ENCODE data around the gene TMEM35A. TPM values are rescaled to one million over a fixed set of nuclear protein-coding genes. Genes with fewer than 3 reads are reported as not detected.

TMEM35A gene
- total and polyA plus RNA-seq, 9 of the 15 experiments (the other 6 are each of a cell fraction or from before 2014, with no cell fraction given), result not detected

- H3K4me3 ChIP-seq, result no peak overlapping the region
- ATAC-seq, result no peak; the same call in 1 of the 3 replicates
- peaks cover 0 to 11% of the 10 kb centered on the region in 2 experiments; a peak in 2 of 5 replicates for H3K27me3 ChIP-seq (ENCODE audit: control insufficient read depth in 2 of 2, insufficient read depth in 2 of 2, low read length in 2 of 2)
- no peaks in the 10 kb centered on the region for H3K36me3 ChIP-seq (ENCODE audit: control insufficient read depth, insufficient read depth, low read length)
- FAIRE-seq, result no peak
- BruUV-seq (replicated peaks), result no TSS peak
- CTCF ChIA-PET (ENCODE audit: low intra/inter-chr PET ratio), result no interaction called here
- no peak overlapping the region for H3K27ac ChIP-seq (ENCODE audit: extremely low read depth, low read depth, low read length)
- no peaks in the 10 kb centered on the region for H3K9me3 ChIP-seq (replicated peaks; ENCODE audit: control insufficient read depth, insufficient read depth, low read depth, low read length)
- in situ Hi-C loops (cut with MboI) (no loop called here), intact Hi-C loops (cut with micrococcal nuclease) (no loop called here)
- H4K20me1 ChIP-seq (replicated peaks; ENCODE audit: control insufficient read depth, insufficient read depth, low read length), result no peaks in the 10 kb centered on the region
- no peak overlapping the region for H3K4me2 ChIP-seq (ENCODE audit: insufficient read depth, low read length)
- no peaks in the 10 kb centered on the region; a peak in 1 of 5 replicates for H3K4me1 ChIP-seq (replicated peaks in 1 of 2; ENCODE audit: control insufficient read depth in 2 of 2, insufficient read depth in 2 of 2, low read length in 2 of 2)
- 14% methylated on average over 5 of the region's 8 CpGs for WGBS (ENCODE audit: insufficient coverage, low coverage, missing lambda C conversion rate)
- no peak overlapping the region for H3K9ac ChIP-seq (ENCODE audit: insufficient read depth in 1 of 2, low read depth in 2 of 2, low read length in 2 of 2)
- no peak for TF ChIP-seq POLR3A (IDR thresholded peaks at IDR 0.05; ENCODE audit: borderline replicate concordance, extremely low read depth, insufficient read depth, insufficient read length)
- 0 out of 2 replicates have a peak, but pooled peaks have one; percentile 13 for TF ChIP-seq C11orf30 (IDR thresholded peaks at IDR 0.05; ENCODE audit: low read depth)
- POLR2A ChIA-PET, result interaction anchor here (0.6 kb wide), 2 partner anchors 16 to 79 kb away, joined by 3 to 4 read pairs; no protein-coding TSS in a partner anchor
- no peaks in the 10 kb centered on the region for H3K79me2 ChIP-seq (ENCODE audit: control insufficient read depth, insufficient read depth, low read length)
- no peak overlapping the region for H2AFZ ChIP-seq (ENCODE audit: low read depth, low read length)
- DNase-seq (ENCODE audit: extremely low read depth in 1 of 4, low spot score in 3 of 4), result no peak
- H3K9me1 ChIP-seq (ENCODE audit: control insufficient read depth, insufficient read depth, low read length), result no peaks in the 10 kb centered on the region
Observed at GRCh38 chrX:101079736-101080270, 1.1 kb downstream of the TMEM35A start.

GRCh38 chrX:101080326-101081124, 1.8 kb downstream of the TMEM35A start:
- H2AFZ ChIP-seq (ENCODE audit: low read depth, low read length), result no peak overlapping the region
- no peak for DNase-seq (ENCODE audit: extremely low read depth in 1 of 4, low spot score in 3 of 4)
- TF ChIP-seq ZNF184 (CRISPR knock-in tag; IDR thresholded peaks at IDR 0.05) (no peak), ZHX1 (conservative IDR thresholded peaks at IDR 0.05; ENCODE audit: low read length) (no peak), GTF2B (IDR thresholded peaks at IDR 0.05; ENCODE audit: extremely low read depth, insufficient read length) (no peak), ZNF253 (CRISPR knock-in tag; conservative IDR thresholded peaks at IDR 0.05) (no peak)
- no peak for FAIRE-seq
- no peak for ATAC-seq
- H3K27me3 ChIP-seq (ENCODE audit: control insufficient read depth in 2 of 2, insufficient read depth in 2 of 2, low read length in 2 of 2), result peaks cover 0 to 11% of the 10 kb centered on the region in 2 experiments; a peak in 2 of 5 replicates
- in situ Hi-C loops (cut with MboI), result no loop called here
- no peaks in the 10 kb centered on the region for H3K79me2 ChIP-seq (ENCODE audit: control insufficient read depth, insufficient read depth, low read length)
- no peaks in the 10 kb centered on the region for H3K9me3 ChIP-seq (replicated peaks; ENCODE audit: control insufficient read depth, insufficient read depth, low read depth, low read length)
- BruUV-seq (replicated peaks), result no TSS peak
- no peaks in the 10 kb centered on the region for H3K36me3 ChIP-seq (ENCODE audit: control insufficient read depth, insufficient read depth, low read length)
- H3K27ac ChIP-seq (ENCODE audit: extremely low read depth, low read depth, low read length), result no peak overlapping the region
- H4K20me1 ChIP-seq (replicated peaks; ENCODE audit: control insufficient read depth, insufficient read depth, low read length), result no peaks in the 10 kb centered on the region
- ChIA-PET POLR2A (interaction anchor here (0.6 kb wide), 2 partner anchors 15 to 79 kb away, joined by 3 to 4 read pairs; no protein-coding TSS in a partner anchor), CTCF (ENCODE audit: low intra/inter-chr PET ratio) (no interaction called here)
- H3K4me2 ChIP-seq (ENCODE audit: insufficient read depth, low read length), result no peak overlapping the region
- H3K4me1 ChIP-seq (replicated peaks in 1 of 2; ENCODE audit: control insufficient read depth in 2 of 2, insufficient read depth in 2 of 2, low read length in 2 of 2), result no peaks in the 10 kb centered on the region; a peak in 1 of 5 replicates
- H3K9ac ChIP-seq (ENCODE audit: insufficient read depth in 1 of 2, low read depth in 2 of 2, low read length in 2 of 2), result no peak overlapping the region
- intact Hi-C loops (cut with micrococcal nuclease), result no loop called here
- no peaks in the 10 kb centered on the region for H3K9me1 ChIP-seq (ENCODE audit: control insufficient read depth, insufficient read depth, low read length)
- no peak overlapping the region for H3K4me3 ChIP-seq
- 8% methylated on average over 3 of the region's 3 CpGs for WGBS (ENCODE audit: insufficient coverage, low coverage, missing lambda C conversion rate)

All from K562 (cell line).